HuH-7 (cell line): Measurements from ENCODE around the gene LRRC19.

ENCODE experiments used
- DNase-seq: peaks from one replicate; pipeline ENCODE4 v3.0.0; 2011; ENCODE audit warnings: low spot score

The LRRC19 gene

GRCh38 chr9:26955921-26956859, 49.3 kb downstream of the LRRC19 start, which contains the start of gene IFT74:
Gene IFT74 (plus strand): TSS chr9:26956412. CDS start chr9:26961968, 5,556 bp downstream.
- DNase-seq, result peak; percentile 82

- no peak for DNase-seq
Observed at GRCh38 chr9:26955222-26955903, 50.1 kb downstream of the LRRC19 start.

- DNase-seq, result no peak
Observed at GRCh38 chr9:26954050-26954508, 51.4 kb downstream of the LRRC19 start.

- no peak for DNase-seq
Observed at GRCh38 chr9:26951794-26952193, 53.7 kb downstream of the LRRC19 start.

GRCh38 chr9:26950521-26950920, 55.0 kb downstream of the LRRC19 start:
- DNase-seq, result no peak

GRCh38 chr9:26949637-26950069, 55.8 kb downstream of the LRRC19 start:
- DNase-seq, result no peak

- no peak for DNase-seq
Observed at GRCh38 chr9:26947736-26948135, 57.7 kb downstream of the LRRC19 start.

GRCh38 chr9:26946753-26947727, 58.4 kb downstream of the LRRC19 start, which contains the start of gene PLAA:
Gene PLAA (minus strand): TSS chr9:26947242. CDS start chr9:26947045, 197 bp downstream.
- DNase-seq, result peak; percentile 68

- no peak for DNase-seq
Observed at GRCh38 chr9:26945591-26945990, 59.9 kb downstream of the LRRC19 start.
